ENCODE measurements around the gene ZNF574.

The ZNF574 gene

DNA sequence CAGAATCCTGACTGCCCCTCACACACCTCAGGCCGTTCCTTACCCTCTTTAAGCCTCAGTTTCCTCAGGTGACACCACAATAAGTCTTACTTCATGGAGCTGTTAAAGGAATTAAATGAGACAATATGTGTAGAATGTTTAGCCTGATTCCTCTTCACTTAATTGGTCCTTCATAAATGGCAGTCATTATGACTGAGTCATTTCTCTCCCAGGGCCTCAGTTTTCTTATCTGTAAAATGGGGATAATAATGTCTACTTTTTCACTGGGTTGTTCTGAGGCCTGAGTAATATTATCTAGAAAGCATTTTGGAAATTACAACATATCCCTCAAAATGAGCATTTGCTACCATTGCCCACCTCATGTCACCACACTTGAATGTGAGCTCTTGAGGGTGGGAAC, 34.7 kb downstream of the ZNF574 start:
- no peaks in the 10 kb centered on the region for H3K9me3 ChIP-seq (ENCODE audit: insufficient read depth, low read depth, low read length)
- H3K9ac ChIP-seq (ENCODE audit: low read depth, low read length, poor library complexity, severe bottlenecking), result no peak overlapping the region

DNA sequence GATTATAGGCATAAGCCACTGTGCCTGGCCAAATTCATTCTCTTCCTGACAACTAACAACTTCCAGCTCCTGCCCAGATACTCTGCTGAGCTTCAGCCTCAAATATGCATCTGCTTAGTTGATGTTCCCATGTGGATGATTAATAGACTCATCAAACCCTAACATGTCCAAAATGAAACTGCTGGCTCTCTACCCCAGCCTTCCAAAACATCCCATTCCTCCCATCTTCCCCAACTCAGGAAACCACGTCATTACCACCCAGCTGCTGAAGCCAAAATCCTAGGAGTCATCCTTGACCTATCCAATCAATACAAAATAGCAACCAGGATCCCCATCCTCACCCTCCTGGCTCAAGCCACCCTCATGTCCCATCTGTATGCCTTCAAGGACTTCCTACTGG, 35.4 kb downstream of the ZNF574 start:
- no peak overlapping the region for H3K4me3 ChIP-seq (ENCODE audit: low read length, poor library complexity, severe bottlenecking)
- TF ChIP-seq, protein P1, sequence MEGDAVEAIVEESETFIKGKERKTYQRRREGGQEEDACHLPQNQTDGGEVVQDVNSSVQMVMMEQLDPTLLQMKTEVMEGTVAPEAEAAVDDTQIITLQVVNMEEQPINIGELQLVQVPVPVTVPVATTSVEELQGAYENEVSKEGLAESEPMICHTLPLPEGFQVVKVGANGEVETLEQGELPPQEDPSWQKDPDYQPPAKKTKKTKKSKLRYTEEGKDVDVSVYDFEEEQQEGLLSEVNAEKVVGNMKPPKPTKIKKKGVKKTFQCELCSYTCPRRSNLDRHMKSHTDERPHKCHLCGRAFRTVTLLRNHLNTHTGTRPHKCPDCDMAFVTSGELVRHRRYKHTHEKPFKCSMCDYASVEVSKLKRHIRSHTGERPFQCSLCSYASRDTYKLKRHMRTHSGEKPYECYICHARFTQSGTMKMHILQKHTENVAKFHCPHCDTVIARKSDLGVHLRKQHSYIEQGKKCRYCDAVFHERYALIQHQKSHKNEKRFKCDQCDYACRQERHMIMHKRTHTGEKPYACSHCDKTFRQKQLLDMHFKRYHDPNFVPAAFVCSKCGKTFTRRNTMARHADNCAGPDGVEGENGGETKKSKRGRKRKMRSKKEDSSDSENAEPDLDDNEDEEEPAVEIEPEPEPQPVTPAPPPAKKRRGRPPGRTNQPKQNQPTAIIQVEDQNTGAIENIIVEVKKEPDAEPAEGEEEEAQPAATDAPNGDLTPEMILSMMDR (conservative IDR thresholded peaks at IDR 0.05; ENCODE audit: low read length), result no peak
- no peak for TF ChIP-seq EZH2phosphoT487 (IDR thresholded peaks at IDR 0.05; ENCODE audit: borderline replicate concordance)
- no peak overlapping the region for H3K9ac ChIP-seq (ENCODE audit: low read depth, low read length, poor library complexity, severe bottlenecking)
- no peaks in the 10 kb centered on the region for H3K27me3 ChIP-seq (ENCODE audit: insufficient read depth, low read length, poor library complexity, severe bottlenecking)
- no peak overlapping the region for H2AFZ ChIP-seq (ENCODE audit: low read length)
- no peaks in the 10 kb centered on the region for H4K20me1 ChIP-seq (ENCODE audit: insufficient read depth, low read length, poor library complexity, severe bottlenecking)
- no peaks in the 10 kb centered on the region for H3K36me3 ChIP-seq (ENCODE audit: insufficient read depth, low read length)
- no peaks in the 10 kb centered on the region for H3K9me3 ChIP-seq (ENCODE audit: insufficient read depth, low read depth, low read length)
- no peaks in the 10 kb centered on the region for H3K9me2 ChIP-seq (replicated peaks; ENCODE audit: low read depth, low read length)
- H3K4me1 ChIP-seq (ENCODE audit: insufficient read depth, low read length, poor library complexity, severe bottlenecking), result peaks cover 9% of the 10 kb centered on the region
- no peak overlapping the region for H3K4me2 ChIP-seq (ENCODE audit: low read depth, low read length, poor library complexity, severe bottlenecking)
- H3K79me2 ChIP-seq (ENCODE audit: insufficient read depth, low read length), result no peaks in the 10 kb centered on the region
- H3F3A ChIP-seq (ENCODE audit: low read depth), result no peaks in the 10 kb centered on the region

More for the DNA sequence above, 34.7 kb downstream of the ZNF574 start:
- H3K27me3 ChIP-seq (ENCODE audit: insufficient read depth, low read length, poor library complexity, severe bottlenecking), result no peaks in the 10 kb centered on the region
- no peaks in the 10 kb centered on the region for H3K79me2 ChIP-seq (ENCODE audit: insufficient read depth, low read length)
- H4K20me1 ChIP-seq (ENCODE audit: insufficient read depth, low read length, poor library complexity, severe bottlenecking), result no peaks in the 10 kb centered on the region
- peaks cover 9% of the 10 kb centered on the region for H3K4me1 ChIP-seq (ENCODE audit: insufficient read depth, low read length, poor library complexity, severe bottlenecking)
- TF ChIP-seq, protein P1 (conservative IDR thresholded peaks at IDR 0.05; ENCODE audit: low read length), result no peak
- no peak for TF ChIP-seq EZH2phosphoT487 (IDR thresholded peaks at IDR 0.05; ENCODE audit: borderline replicate concordance)
- H3K4me3 ChIP-seq (ENCODE audit: low read length, poor library complexity, severe bottlenecking), result no peak overlapping the region
- no peak overlapping the region for H3K4me2 ChIP-seq (ENCODE audit: low read depth, low read length, poor library complexity, severe bottlenecking)
- H3K36me3 ChIP-seq (ENCODE audit: insufficient read depth, low read length), result no peaks in the 10 kb centered on the region
- no peaks in the 10 kb centered on the region for H3F3A ChIP-seq (ENCODE audit: low read depth)
- no peak overlapping the region for H2AFZ ChIP-seq (ENCODE audit: low read length)
- no peaks in the 10 kb centered on the region for H3K9me2 ChIP-seq (replicated peaks; ENCODE audit: low read depth, low read length)

DNA sequence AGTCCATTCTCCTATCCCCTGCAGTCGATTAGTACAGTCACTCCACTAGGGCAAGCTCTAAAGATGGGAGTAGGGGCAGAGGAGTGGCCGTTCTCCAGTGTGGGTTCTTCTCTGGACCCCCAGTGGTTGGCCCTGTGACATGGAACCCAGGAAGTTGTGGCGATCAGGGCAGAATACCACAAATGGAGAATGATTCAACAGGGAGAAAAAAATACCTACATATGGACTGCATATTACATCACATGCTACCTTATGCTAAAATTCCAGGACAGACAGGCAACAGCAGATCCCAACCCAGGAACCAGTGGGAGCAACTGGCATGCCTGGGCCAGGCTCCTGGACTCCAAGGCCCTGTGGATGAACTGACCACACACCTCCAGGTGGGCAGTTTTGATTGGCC, 35.8 kb downstream of the ZNF574 start:
- Histone ChIP-seq H3K9me2 (replicated peaks; ENCODE audit: low read depth, low read length) (no peaks in the 10 kb centered on the region), H3K4me2 (ENCODE audit: low read depth, low read length, poor library complexity, severe bottlenecking) (no peak overlapping the region), H3K4me1 (ENCODE audit: insufficient read depth, low read length, poor library complexity, severe bottlenecking) (peaks cover 9% of the 10 kb centered on the region), H3F3A (ENCODE audit: low read depth) (no peaks in the 10 kb centered on the region), H3K4me3 (ENCODE audit: low read length, poor library complexity, severe bottlenecking) (no peak overlapping the region), H2AFZ (ENCODE audit: low read length) (no peak overlapping the region), H3K9me3 (ENCODE audit: insufficient read depth, low read depth, low read length) (no peaks in the 10 kb centered on the region), H3K79me2 (ENCODE audit: insufficient read depth, low read length) (no peaks in the 10 kb centered on the region), H4K20me1 (ENCODE audit: insufficient read depth, low read length, poor library complexity, severe bottlenecking) (no peaks in the 10 kb centered on the region), H3K9ac (ENCODE audit: low read depth, low read length, poor library complexity, severe bottlenecking) (no peak overlapping the region), H3K36me3 (ENCODE audit: insufficient read depth, low read length) (no peaks in the 10 kb centered on the region), H3K27me3 (ENCODE audit: insufficient read depth, low read length, poor library complexity, severe bottlenecking) (no peaks in the 10 kb centered on the region)
- no peak for TF ChIP-seq EZH2phosphoT487 (IDR thresholded peaks at IDR 0.05; ENCODE audit: borderline replicate concordance)
- TF ChIP-seq, protein P1 (conservative IDR thresholded peaks at IDR 0.05; ENCODE audit: low read length), result no peak

Data from Loucy (cell line).